HS-5 (cell line): Measurements from ENCODE around the gene KCNE3.

ENCODE experiments used
- DNase-seq: peaks from one replicate; pipeline ENCODE4 v3.0.0-alpha.2; 2012; ENCODE audit warnings: low read depth

KCNE3 gene, protein sequence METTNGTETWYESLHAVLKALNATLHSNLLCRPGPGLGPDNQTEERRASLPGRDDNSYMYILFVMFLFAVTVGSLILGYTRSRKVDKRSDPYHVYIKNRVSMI

DNA sequence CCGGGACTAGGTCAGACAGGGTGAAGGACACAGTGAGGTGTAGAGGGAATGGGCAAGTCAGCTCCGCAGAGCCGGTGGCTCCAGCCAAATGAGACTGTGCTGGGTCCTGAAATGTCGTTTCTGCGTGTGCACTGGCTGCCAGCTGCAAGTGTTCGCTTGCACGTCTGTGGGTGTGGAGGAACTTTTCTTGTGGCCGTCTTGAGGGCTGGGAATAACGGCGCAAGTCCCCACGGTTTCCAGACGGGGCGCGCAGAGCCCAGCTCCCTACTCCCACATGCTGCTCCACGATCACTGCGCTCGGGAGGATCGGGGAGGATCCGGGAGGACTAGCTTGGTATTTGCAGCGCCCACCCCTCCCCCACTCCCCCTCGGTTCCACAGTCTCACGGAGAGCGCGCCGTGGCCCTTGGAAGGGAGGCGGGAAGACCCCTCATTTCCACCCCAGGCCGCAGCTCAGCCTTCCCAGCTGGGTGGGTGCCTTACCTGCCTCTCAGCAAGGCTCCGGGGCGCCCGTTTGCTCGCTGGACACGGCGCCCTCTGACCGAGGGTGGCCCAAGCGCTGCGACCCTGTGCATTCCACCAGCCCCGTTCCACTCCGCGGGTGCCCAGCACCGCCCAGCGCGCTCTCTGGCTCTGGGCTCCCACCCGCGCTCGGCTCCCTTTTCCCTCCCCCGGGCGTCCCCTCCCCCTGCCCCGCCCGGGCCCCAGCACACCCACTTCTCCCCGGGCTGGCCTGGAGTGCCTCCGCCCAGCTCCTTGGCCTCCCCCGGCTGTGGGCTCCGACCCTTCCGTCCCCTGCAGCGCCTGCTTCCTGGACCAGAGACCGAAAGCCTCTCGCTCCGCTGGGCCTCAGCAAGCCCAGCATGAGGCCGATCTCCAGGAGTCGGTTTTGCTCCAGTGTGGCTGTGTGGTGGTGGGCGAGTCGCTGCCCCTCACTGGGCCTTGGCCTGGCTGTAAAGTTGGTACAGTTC is at the start of gene KCNE3:
Gene KCNE3 (minus strand): TSS at position 634 of the 970 bp plus-strand sequence. CDS start 9,986 bp downstream, outside the sequence.
- no peak for DNase-seq

GRCh38 chr11:74507582-74507981 is 40.2 kb upstream of the KCNE3 start:
- no peak for DNase-seq

DNA sequence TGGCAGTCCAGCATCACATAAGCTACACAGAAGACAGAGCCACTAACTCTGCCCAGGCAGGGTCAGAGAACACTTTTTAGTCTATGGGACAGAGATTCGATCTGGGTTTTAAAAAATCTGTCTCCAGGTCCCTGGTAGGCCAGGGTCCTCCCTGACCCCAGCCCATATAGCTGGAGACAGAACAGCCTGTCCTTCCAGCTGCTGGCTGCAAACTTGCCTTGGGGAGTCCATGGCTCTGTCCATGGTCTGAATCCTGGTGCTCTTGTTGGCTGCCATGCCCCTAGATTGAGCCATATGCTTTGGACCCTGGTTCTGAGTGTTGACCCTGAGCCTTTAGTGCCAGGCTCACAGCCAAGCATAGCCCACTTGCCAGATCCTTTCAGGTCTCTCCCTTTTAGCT is 39.5 kb upstream of the KCNE3 start:
- no peak for DNase-seq

- DNase-seq, result no peak
Observed at GRCh38 chr11:74505911-74506310, 38.6 kb upstream of the KCNE3 start.

DNA sequence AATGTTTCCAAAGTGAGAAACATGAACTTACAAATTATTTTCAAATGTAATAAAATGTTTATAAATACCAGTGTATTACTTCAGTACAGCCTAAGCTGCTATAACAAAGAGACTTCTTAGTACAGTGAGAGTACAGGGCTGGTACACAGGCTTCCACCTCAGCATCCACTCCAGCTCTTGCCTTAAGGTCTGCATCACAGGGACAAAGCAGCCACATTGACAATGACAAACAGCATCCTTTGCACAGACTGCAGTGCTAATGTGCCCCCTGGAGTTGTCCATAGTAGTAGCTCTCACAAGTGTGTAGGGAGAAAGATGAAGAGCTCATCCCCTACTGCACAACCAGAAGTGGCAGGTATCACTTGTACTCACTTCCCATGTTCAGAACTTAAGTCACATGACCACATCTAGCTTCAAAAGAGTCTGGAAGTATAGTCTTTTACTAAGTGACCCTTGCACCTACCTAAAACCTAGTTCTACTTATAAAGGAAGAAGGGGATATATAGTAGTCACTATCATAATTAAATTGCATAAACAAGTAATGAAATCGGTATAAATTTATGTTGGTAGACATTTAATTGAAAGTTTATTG is 36.8 kb upstream of the KCNE3 start:
- no peak for DNase-seq

DNA sequence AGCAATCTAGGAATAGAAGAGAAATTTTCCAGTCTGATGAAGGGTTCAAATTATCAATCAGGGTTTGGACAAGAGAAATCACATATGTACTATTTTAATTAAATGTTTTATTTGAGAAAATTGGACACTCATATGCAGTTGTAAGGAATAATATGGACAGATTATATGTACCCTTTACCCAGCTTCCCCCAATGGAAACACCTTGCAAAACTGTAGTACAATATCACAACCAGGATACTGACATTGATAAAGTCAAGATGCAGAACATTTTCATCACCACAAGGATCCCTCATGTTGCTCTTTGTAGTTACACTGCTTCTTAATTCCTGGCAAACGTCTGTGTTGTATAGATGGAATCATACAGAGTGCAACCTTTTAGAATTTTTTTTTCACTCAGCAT is 27.6 kb upstream of the KCNE3 start:
- no peak for DNase-seq

GRCh38 chr11:74493791-74494630 is 26.7 kb upstream of the KCNE3 start:
- peak; percentile 59 for DNase-seq

GRCh38 chr11:74492974-74493790 is 25.8 kb upstream of the KCNE3 start, which contains the start of gene LIPT2:
TSS of gene LIPT2 (minus strand) at chr11:74493724. CDS start at chr11:74493703, 21 bp downstream.
- peak; percentile 87 for DNase-seq

DNA sequence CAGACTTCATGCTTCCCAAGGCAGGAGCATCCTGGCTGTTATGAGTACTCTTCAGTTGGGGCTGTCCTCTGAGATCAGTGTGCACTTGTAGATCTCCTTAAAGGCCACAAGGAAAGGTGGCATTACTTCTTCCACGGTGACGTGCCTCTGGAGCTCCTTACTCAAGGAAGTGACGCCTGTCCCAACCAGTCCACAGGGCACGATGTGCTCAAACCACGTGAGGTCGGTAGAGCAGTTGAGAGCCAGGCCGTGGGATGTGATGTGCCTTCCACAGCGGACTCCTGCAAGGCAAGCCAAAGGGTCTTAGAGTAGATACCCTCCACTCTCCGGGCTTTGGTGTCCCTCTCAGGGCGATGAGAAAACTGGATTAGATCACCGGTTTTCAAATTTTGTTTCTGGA is 24.7 kb upstream of the KCNE3 start:
- no peak for DNase-seq

GRCh38 chr11:74490941-74491340 is 23.6 kb upstream of the KCNE3 start:
- no peak for DNase-seq

- DNase-seq, result no peak
Observed at GRCh38 chr11:74487875-74488274, 20.5 kb upstream of the KCNE3 start.

DNA sequence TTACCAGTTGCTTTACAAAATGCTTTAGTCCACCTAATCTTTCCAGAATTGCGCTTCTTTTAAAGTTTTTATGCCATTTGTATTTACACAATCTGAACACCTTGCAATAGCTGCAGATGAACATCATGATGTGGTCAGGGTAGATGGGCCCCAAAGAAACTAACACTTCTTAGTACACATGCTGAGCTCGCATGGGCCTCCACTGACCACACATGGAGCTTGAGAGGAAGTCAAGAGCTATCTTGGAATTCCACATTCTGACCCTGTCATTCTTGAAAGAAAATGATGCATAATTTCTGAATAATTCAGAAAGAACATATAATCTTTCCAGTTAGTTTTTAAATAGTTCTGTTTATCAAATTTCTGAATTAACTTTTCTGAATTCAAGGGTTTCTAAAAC is 18.5 kb upstream of the KCNE3 start:
- DNase-seq, result no peak

DNA sequence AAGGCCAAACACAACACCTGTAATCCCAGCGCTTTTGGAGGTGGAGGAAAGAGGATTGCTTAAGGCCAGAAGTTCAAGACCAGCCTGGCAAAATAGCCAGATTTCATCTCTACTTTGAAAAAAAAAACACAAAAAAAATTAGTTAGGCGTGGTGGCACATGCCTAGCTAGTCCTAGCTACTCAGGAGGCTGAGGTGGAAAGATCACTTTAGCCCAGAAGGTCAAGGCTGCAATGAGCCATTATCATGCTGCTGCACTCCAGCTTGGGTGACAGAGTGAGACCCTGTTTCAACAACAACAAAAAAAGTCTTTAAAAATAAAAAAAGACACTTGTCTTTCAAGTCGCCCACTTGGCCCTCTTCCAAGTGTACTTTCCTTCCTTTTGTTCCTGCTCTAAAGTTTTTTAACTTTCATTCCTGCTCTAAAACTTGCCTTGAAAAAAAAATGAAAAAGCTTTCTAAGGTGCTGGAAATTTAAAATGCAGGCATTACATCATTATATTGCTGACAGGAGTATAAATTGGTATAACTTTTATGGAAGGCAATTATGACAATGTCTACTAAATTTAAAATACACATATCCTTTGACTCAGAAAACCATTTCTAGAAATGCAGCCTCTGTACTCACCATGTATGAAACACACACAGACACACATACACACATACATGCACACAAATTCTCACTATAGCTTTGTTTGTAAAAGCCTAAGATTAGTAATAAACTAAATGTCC is 13.5 kb upstream of the KCNE3 start:
- no peak for DNase-seq

DNA sequence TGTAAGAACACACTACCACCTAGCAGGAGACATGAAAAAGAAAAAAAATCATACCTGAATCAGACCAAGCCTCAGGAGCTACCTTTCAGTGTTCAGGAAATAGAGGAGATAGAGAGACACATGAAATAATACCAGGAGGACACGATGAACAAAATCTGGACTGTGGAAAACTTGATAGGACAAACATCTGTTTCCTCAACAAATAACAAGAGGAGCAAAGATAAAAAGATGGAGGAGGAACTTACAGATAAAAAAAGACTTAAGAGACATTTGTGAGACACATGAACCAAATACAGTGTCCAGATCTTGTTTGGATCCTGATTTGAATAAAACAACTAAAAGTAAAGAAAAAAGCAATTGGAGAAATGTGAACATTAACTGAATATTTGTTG is 12.4 kb upstream of the KCNE3 start:
- no peak for DNase-seq

DNA sequence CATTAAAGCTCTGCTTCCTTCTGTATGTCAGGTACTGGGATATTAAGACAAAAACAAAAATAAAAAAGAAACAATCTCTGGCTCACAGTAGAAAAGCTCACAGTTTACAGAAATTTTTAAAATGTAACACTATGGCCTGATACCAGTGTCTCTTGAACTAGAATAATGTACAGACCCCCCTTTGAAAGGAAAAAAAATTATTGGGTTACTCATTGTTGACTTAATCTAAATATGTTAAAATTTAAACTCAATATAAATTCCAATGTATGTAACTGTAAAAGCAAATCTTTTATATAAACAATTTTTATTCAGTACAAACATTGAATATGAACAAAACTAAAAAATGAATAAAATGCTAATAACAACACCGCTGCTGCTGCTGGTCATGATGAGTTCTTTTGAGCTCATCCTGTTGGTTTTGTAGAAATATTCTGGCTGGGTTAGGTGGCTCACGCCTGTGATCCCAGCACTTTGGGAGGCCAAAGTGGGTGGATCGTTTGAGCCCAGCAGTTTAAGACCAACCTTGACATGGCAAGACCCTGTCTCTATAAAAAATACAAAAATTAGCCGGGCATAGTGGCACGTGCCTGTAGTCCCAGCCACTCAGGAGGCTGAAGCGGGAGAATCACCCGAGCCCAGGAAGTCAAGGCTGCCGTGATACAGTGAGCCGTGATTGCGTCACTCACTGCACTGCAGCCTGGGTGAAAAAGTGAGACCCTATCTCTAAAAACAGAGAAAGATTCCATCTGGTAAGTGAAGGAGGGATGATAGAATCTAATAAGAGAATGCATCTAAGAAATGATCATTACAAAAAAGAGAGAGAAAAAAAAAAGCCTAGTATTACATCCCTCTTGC is 11.8 kb upstream of the KCNE3 start:
- DNase-seq, result no peak

DNA sequence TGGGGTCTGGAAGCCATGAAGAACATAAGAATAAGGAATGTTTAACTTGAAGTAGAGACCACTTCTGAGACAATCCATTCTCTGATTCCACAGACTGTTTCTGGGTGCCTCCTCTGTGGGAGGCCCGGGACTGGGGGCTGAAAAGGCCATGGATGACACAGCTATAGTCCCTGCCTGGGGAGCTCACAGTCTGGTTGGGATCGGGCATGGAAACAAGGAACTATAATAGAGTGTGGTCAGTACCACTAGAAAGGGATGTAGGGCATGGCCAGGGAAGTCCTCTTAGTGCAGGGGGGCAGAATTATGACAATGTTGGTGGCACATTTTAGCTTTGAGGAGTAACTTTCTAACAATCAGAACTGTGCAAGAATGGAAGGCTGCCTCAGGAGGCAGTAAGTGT is 9.2 kb upstream of the KCNE3 start:
- no peak for DNase-seq

GRCh38 chr11:74474316-74474715 is 7.0 kb upstream of the KCNE3 start:
- DNase-seq, result no peak

GRCh38 chr11:74473382-74474173 is 6.2 kb upstream of the KCNE3 start:
- no peak for DNase-seq
